HepG2 (cell line): ENCODE data around the gene MLN. TPM values are rescaled to one million over a fixed set of nuclear protein-coding genes. Genes with fewer than 3 reads are reported as not detected.

Source experiments
- ATF1 ChIP-seq: IDR thresholded peaks from 2 replicates; pipeline ENCODE4 v1.6.1; 2016; ENCODE audit warnings: mild to moderate bottlenecking, control low read depth
- GTF3A ChIP-seq: sonication (generic); formaldehyde crosslinking; conservative IDR thresholded peaks from 2 replicates; pipeline ENCODE4 v1.4.0; 2020; ENCODE audit warnings: mild to moderate bottlenecking, missing genetic modification reagents
- HNRNPUL1 ChIP-seq: fragments of 200-400 bp; formaldehyde crosslinking; IDR thresholded peaks from 2 replicates; pipeline ENCODE4 v1.6.1; 2017; ENCODE audit warnings: low read depth, mild to moderate bottlenecking, low read length, moderate library complexity
- KDM1A ChIP-seq: IDR thresholded peaks from 2 replicates; pipeline ENCODE4 v1.6.1; 2016; ENCODE audit warnings: missing compliant biosample characterization
- NFIC ChIP-seq: IDR thresholded peaks from 2 replicates; pipeline ENCODE4 v1.6.1; 2012; ENCODE audit warnings: mild to moderate bottlenecking, low read length, inconsistent platforms
- PPARG ChIP-seq: conservative IDR thresholded peaks from 2 replicates; pipeline ENCODE4 v1.6.1; 2016; ENCODE audit warnings: missing biosample characterization, missing genetic modification reagents
- TGIF2 ChIP-seq: IDR thresholded peaks from 2 replicates; pipeline ENCODE4 v1.6.1; 2016; ENCODE audit warnings: control low read depth, missing compliant biosample characterization
- YY1 ChIP-seq: IDR thresholded peaks from 2 replicates; pipeline ENCODE4 v1.6.1; 2011; ENCODE audit warnings: low read length, low read depth, moderate library complexity, mild to moderate bottlenecking; ENCODE audit not compliant: insufficient read depth, insufficient replicate concordance
- ZNF205 ChIP-seq: IDR thresholded peaks from 2 replicates; pipeline ENCODE4 v1.6.1; 2018; ENCODE audit warnings: missing biosample characterization, missing genetic modification reagents
- polyA plus RNA-seq, 8 experiments: library from polyadenylated mRNA; depleted of rRNA in 3 of 8; stranded (reverse) in 7 of 8; unstranded in 1 of 8; fragments of >200 nt; fragmentation: Illumina TruSeq in 4 of 8; extraction: Trizol in 4 of 8; gene quantifications; 2 replicates each; pipeline versions ENCODE4 v1.2.1 to v1.2.3, GENCODE V29; 2011 to 2016; ENCODE audit warnings: low read depth in 4 of 8, missing spikeins in 1 of 8, mixed read lengths in 1 of 8; ENCODE audit not compliant: insufficient read depth in 1 of 8
- total RNA-seq, 5 experiments: library from RNA; depleted of rRNA; stranded (reverse); fragments of >200 nt; fragmentation: Illumina TruSeq; extraction: Trizol; gene quantifications; 2 replicates each; pipeline ENCODE4 v1.2.3, GENCODE V29; 2016; ENCODE audit warnings: low read depth in 1 of 5
- TF ChIP-seq, protein P1 (sequence below): IDR thresholded peaks from 2 replicates; pipeline ENCODE4 v1.6.1; 2016; ENCODE audit warnings: low read depth, missing genetic modification reagents, missing compliant biosample characterization
- TF ChIP-seq, protein P2 (sequence below): sonication (generic); formaldehyde crosslinking; IDR thresholded peaks from 2 replicates; pipeline ENCODE4 v1.4.0; 2020; ENCODE audit warnings: missing genetic modification reagents
- TF ChIP-seq, protein P3 (sequence below): sonication (generic); formaldehyde crosslinking; IDR thresholded peaks from 2 replicates; pipeline ENCODE4 v1.4.0; 2020; ENCODE audit warnings: mild to moderate bottlenecking, missing genetic modification reagents
- TF ChIP-seq, protein P4 (sequence below): fragments of 450-650 bp; IDR thresholded peaks from 2 replicates; pipeline ENCODE4 v1.6.1; 2016

The MLN gene
- total and polyA plus RNA-seq, 2 of the 13 experiments (the other 11 are each of a cell fraction or from before 2014, with no cell fraction given) = not detected

DNA sequence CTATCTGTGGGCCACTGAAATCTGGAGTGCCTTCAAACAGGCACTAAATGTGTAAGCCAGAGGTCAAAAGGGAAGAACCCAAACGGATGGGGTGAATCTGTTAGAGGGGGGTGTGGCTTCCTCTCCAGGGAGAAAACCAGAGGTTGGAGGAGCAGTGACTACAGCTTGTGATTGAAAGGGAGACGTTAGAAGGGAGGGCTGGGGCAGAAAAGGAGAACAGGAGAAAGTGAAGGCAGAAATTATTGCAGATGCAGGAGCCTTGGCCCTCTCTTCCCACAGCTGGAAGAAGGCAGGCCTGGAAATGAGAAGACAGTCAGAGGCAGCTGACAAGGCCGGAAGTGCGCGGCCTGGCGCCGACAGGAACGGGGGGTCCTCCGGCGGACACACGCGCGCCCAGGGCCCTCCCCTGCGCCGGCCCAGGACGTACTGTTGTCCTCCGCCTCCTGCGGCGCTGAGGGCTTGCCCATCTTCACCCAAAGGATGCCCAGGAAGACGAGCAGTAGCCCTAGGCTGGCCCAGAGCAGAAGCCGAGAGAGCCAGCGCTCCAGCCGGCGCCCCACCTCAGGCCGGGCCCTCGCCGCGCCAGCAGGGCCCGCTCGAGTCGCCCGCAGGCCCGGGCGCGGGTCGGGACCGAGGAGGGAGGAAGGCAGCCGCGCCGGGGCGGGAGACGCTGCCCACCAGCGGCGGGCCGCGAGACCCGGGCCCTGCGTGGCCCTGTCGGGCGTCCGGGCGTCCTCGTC lies 15.7 kb downstream of the MLN start (continued):
- TF ChIP-seq, protein P1, sequence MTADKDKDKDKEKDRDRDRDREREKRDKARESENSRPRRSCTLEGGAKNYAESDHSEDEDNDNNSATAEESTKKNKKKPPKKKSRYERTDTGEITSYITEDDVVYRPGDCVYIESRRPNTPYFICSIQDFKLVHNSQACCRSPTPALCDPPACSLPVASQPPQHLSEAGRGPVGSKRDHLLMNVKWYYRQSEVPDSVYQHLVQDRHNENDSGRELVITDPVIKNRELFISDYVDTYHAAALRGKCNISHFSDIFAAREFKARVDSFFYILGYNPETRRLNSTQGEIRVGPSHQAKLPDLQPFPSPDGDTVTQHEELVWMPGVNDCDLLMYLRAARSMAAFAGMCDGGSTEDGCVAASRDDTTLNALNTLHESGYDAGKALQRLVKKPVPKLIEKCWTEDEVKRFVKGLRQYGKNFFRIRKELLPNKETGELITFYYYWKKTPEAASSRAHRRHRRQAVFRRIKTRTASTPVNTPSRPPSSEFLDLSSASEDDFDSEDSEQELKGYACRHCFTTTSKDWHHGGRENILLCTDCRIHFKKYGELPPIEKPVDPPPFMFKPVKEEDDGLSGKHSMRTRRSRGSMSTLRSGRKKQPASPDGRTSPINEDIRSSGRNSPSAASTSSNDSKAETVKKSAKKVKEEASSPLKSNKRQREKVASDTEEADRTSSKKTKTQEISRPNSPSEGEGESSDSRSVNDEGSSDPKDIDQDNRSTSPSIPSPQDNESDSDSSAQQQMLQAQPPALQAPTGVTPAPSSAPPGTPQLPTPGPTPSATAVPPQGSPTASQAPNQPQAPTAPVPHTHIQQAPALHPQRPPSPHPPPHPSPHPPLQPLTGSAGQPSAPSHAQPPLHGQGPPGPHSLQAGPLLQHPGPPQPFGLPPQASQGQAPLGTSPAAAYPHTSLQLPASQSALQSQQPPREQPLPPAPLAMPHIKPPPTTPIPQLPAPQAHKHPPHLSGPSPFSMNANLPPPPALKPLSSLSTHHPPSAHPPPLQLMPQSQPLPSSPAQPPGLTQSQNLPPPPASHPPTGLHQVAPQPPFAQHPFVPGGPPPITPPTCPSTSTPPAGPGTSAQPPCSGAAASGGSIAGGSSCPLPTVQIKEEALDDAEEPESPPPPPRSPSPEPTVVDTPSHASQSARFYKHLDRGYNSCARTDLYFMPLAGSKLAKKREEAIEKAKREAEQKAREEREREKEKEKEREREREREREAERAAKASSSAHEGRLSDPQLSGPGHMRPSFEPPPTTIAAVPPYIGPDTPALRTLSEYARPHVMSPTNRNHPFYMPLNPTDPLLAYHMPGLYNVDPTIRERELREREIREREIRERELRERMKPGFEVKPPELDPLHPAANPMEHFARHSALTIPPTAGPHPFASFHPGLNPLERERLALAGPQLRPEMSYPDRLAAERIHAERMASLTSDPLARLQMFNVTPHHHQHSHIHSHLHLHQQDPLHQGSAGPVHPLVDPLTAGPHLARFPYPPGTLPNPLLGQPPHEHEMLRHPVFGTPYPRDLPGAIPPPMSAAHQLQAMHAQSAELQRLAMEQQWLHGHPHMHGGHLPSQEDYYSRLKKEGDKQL (CRISPR knock-in tag) = no peak
- TF ChIP-seq GTF3A (CRISPR knock-in tag) = no peak; the same call in 1 of the 2 replicates
- TF ChIP-seq ZNF205 (CRISPR knock-in tag) = no peak
- 0 out of 2 replicates have a peak, but pooled peaks have one; percentile 5 for TF ChIP-seq TGIF2 (CRISPR knock-in tag)
- TF ChIP-seq HNRNPUL1 = no peak
- no peak for TF ChIP-seq NFIC
- peak; percentile 61 for TF ChIP-seq YY1
- TF ChIP-seq, protein P2, sequence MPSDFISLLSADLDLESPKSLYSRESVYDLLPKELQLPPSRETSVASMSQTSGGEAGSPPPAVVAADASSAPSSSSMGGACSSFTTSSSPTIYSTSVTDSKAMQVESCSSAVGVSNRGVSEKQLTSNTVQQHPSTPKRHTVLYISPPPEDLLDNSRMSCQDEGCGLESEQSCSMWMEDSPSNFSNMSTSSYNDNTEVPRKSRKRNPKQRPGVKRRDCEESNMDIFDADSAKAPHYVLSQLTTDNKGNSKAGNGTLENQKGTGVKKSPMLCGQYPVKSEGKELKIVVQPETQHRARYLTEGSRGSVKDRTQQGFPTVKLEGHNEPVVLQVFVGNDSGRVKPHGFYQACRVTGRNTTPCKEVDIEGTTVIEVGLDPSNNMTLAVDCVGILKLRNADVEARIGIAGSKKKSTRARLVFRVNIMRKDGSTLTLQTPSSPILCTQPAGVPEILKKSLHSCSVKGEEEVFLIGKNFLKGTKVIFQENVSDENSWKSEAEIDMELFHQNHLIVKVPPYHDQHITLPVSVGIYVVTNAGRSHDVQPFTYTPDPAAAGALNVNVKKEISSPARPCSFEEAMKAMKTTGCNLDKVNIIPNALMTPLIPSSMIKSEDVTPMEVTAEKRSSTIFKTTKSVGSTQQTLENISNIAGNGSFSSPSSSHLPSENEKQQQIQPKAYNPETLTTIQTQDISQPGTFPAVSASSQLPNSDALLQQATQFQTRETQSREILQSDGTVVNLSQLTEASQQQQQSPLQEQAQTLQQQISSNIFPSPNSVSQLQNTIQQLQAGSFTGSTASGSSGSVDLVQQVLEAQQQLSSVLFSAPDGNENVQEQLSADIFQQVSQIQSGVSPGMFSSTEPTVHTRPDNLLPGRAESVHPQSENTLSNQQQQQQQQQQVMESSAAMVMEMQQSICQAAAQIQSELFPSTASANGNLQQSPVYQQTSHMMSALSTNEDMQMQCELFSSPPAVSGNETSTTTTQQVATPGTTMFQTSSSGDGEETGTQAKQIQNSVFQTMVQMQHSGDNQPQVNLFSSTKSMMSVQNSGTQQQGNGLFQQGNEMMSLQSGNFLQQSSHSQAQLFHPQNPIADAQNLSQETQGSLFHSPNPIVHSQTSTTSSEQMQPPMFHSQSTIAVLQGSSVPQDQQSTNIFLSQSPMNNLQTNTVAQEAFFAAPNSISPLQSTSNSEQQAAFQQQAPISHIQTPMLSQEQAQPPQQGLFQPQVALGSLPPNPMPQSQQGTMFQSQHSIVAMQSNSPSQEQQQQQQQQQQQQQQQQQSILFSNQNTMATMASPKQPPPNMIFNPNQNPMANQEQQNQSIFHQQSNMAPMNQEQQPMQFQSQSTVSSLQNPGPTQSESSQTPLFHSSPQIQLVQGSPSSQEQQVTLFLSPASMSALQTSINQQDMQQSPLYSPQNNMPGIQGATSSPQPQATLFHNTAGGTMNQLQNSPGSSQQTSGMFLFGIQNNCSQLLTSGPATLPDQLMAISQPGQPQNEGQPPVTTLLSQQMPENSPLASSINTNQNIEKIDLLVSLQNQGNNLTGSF (CRISPR knock-in tag) = 0 out of 2 replicates have a peak, but pooled peaks have one; percentile 3
- TF ChIP-seq KDM1A (CRISPR knock-in tag) = no peak
- TF ChIP-seq ATF1 = no peak; the same call in 1 of the 2 replicates
- 0 out of 2 replicates have a peak, but pooled peaks have one; percentile 10 for TF ChIP-seq PPARG
- TF ChIP-seq, protein P3, sequence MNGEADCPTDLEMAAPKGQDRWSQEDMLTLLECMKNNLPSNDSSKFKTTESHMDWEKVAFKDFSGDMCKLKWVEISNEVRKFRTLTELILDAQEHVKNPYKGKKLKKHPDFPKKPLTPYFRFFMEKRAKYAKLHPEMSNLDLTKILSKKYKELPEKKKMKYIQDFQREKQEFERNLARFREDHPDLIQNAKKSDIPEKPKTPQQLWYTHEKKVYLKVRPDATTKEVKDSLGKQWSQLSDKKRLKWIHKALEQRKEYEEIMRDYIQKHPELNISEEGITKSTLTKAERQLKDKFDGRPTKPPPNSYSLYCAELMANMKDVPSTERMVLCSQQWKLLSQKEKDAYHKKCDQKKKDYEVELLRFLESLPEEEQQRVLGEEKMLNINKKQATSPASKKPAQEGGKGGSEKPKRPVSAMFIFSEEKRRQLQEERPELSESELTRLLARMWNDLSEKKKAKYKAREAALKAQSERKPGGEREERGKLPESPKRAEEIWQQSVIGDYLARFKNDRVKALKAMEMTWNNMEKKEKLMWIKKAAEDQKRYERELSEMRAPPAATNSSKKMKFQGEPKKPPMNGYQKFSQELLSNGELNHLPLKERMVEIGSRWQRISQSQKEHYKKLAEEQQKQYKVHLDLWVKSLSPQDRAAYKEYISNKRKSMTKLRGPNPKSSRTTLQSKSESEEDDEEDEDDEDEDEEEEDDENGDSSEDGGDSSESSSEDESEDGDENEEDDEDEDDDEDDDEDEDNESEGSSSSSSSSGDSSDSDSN (CRISPR knock-in tag) = peak; percentile 84
- TF ChIP-seq, protein P4, sequence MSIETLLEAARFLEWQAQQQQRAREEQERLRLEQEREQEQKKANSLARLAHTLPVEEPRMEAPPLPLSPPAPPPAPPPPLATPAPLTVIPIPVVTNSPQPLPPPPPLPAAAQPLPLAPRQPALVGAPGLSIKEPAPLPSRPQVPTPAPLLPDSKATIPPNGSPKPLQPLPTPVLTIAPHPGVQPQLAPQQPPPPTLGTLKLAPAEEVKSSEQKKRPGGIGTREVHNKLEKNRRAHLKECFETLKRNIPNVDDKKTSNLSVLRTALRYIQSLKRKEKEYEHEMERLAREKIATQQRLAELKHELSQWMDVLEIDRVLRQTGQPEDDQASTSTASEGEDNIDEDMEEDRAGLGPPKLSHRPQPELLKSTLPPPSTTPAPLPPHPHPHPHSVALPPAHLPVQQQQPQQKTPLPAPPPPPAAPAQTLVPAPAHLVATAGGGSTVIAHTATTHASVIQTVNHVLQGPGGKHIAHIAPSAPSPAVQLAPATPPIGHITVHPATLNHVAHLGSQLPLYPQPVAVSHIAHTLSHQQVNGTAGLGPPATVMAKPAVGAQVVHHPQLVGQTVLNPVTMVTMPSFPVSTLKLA = no peak
